C4-2B (cell line): Measurements from ENCODE around the gene SENP3.

Experiments used
- H3K27ac ChIP-seq: fragments of 450-650 bp; 2 replicates; pipeline ENCODE4 v1.5.1; 2017
- ZFX ChIP-seq: fragments of 450-650 bp; IDR thresholded peaks from 2 replicates; pipeline ENCODE4 v1.6.1; 2017
- TF ChIP-seq, protein P1 (sequence below): fragments of 450-650 bp; conservative IDR thresholded peaks from 2 replicates; pipeline ENCODE4 v1.5.1; 2017; ENCODE audit warnings: mild to moderate bottlenecking

Gene SENP3

GRCh38 chr17:7562208-7562605 is 488 bp downstream of the SENP3 start:
- TF ChIP-seq, protein P1, sequence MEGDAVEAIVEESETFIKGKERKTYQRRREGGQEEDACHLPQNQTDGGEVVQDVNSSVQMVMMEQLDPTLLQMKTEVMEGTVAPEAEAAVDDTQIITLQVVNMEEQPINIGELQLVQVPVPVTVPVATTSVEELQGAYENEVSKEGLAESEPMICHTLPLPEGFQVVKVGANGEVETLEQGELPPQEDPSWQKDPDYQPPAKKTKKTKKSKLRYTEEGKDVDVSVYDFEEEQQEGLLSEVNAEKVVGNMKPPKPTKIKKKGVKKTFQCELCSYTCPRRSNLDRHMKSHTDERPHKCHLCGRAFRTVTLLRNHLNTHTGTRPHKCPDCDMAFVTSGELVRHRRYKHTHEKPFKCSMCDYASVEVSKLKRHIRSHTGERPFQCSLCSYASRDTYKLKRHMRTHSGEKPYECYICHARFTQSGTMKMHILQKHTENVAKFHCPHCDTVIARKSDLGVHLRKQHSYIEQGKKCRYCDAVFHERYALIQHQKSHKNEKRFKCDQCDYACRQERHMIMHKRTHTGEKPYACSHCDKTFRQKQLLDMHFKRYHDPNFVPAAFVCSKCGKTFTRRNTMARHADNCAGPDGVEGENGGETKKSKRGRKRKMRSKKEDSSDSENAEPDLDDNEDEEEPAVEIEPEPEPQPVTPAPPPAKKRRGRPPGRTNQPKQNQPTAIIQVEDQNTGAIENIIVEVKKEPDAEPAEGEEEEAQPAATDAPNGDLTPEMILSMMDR = no peak
- TF ChIP-seq ZFX = peak; percentile 57; the same call in 1 of the 2 replicates
- H3K27ac ChIP-seq = peak overlapping the region; percentile 93

- peak overlapping the region; percentile 93 for H3K27ac ChIP-seq
- TF ChIP-seq, protein P1 = no peak
- no peak for TF ChIP-seq ZFX
Measured at GRCh38 chr17:7563115-7563869, 1.6 kb downstream of the SENP3 start.

DNA sequence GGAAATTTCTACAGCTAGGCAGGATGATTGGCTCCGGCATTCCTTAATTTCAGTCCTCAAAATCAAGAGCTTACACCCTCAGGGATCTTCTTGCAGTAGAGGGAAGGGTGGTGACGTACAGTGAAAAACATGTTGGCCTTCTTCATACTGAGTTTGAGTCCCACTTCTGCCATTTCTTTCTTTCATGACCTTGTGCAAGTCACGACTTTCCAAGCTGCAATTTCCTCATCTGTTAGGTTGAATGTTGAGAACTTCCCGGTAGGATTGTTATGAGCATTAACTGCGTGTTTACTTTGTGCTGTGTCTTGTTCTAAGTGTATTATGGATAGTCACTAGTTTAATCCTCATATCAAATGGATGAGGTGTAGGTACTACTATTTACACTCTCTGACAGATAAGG is 7.9 kb downstream of the SENP3 start:
- TF ChIP-seq, protein P1 = no peak
- no peak for TF ChIP-seq ZFX
- H3K27ac ChIP-seq = no peak overlapping the region

DNA sequence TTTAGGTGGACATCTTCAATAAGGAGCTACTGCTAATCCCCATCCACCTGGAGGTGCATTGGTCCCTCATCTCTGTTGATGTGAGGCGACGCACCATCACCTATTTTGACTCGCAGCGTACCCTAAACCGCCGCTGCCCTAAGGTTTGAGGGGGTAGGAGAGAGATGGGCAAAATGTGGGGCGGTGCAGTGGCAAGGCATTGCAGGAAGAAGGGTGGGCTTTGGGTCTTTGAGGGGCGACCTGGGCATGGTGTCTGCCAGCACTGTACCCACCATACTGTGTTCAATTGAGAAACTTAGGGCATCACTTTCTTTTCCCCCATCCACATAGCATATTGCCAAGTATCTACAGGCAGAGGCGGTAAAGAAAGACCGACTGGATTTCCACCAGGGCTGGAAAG is 8.6 kb downstream of the SENP3 start:
- H3K27ac ChIP-seq = no peak overlapping the region; the same call in 1 of the 2 replicates
- TF ChIP-seq, protein P1 = no peak
- no peak for TF ChIP-seq ZFX

DNA sequence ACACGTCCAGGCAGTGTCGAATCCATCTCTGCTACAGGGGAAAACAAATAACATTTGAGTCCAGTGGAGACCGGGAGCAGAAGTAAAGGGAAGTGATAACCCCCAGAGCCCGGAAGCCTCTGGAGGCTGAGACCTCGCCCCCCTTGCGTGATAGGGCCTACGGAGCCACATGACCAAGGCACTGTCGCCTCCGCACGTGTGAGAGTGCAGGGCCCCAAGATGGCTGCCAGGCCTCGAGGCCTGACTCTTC is 10.5 kb downstream of the SENP3 start:
- H3K27ac ChIP-seq = peak overlapping the region; percentile 100
- TF ChIP-seq ZFX = no peak
- TF ChIP-seq, protein P1 = no peak

DNA sequence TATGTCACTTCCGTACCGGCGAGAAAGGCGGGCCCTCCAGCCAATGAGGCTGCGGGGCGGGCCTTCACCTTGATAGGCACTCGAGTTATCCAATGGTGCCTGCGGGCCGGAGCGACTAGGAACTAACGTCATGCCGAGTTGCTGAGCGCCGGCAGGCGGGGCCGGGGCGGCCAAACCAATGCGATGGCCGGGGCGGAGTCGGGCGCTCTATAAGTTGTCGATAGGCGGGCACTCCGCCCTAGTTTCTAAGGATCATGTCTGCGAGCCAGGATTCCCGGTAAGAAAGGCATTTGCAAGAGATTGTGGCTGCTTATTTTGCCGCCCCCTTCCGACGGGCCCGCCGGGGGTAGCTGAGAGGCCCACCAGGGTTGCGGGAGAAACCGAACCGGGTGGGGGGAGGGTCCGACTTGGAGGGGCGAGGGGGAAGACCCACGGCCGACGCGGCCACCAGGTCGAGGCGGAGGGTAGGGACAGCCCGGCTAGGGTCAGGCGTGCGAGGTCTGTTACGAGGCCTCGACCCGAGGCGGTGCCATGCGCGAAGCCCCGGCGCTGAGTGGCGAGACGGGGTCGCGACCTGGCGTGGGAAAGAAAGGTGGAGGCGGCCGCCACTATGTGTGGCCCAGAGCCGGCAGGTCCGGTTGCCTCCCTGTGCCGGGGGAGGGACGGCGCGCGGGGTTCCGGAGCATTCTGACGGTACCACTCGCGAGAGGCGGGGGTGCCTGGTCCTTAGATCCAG is 11.0 kb downstream of the SENP3 start:
- TF ChIP-seq, protein P1 = no peak
- 0 out of 2 replicates have a peak, but pooled peaks have one; percentile 3 for TF ChIP-seq ZFX
- peak overlapping the region; percentile 100 for H3K27ac ChIP-seq

GRCh38 chr17:7573324-7574080 is 11.8 kb downstream of the SENP3 start:
- 0 out of 2 replicates have a peak, but pooled peaks have one; percentile 6 for TF ChIP-seq ZFX
- TF ChIP-seq, protein P1 = no peak
- H3K27ac ChIP-seq = peak overlapping the region; percentile 100
